NK-92 treated with Interleukin-12 subunit alpha and Interleukin-12 subunit beta, amount 100 ng/mL, for 24 hours (cell line): ENCODE results near the gene DDI1.

Experiments used
- DNase-seq: peaks from one replicate; lab custom pipeline; 2025; lab: John Stamatoyannopoulos, UW

Gene DDI1

DNA sequence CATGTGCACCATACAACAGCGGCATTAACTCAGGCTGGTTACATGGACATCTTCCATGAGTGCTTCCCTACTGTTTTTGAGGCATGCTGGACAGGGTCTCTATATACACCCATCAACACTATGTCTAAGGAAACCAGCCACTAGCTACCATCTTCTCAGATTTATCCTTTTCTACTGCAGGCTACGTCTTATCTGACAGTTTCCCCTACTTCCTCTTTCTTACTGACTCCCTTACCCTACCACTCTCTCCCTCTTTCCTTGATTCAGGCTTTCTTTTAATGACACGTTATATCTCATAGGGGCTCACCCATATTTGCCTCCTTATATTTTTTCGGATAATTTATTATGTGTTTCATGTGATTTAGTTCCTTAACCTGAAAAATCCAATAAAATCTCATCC, 41.8 kb downstream of the DDI1 start:
- no peak for DNase-seq

DNA sequence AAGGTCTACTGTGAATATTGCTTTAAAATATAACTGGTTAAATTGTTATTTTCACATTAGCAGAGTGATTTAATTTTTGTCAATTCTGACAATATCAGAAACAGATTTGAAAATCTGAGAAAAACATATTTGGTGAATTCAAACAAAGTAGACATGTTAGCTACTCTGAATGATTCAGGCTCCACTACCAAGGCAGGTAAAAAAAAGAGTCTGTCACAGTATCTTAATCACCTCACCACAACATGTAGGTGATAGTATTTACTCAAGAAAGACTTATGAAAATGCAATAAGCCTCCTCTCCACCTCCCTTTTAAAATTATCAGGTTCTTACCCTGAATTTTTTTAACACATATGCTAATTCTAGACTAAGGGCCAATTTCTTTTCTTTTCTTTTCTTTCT, 42.6 kb downstream of the DDI1 start:
- no peak for DNase-seq

- no peak for DNase-seq
Observed at GRCh38 chr11:104086621-104087020, 50.2 kb downstream of the DDI1 start.
